Measurements from ENCODE around the gene CEP164.

The CEP164 gene

GRCh38 chr11:117366875-117367274 is 39.2 kb downstream of the CEP164 start:
- no peak for DNase-seq (ENCODE audit: low read depth)
- H3K4me3 ChIP-seq (ENCODE audit: control insufficient read depth, low read depth, low read length), result no peak overlapping the region
- TF ChIP-seq CTCF (IDR thresholded peaks at IDR 0.05; ENCODE audit: control insufficient read depth, insufficient read depth, low read depth, low read length, missing control alignments), result no peak

GRCh38 chr11:117369534-117369933 is 41.9 kb downstream of the CEP164 start:
- no peak for DNase-seq (ENCODE audit: low read depth)
- H3K4me3 ChIP-seq (ENCODE audit: control insufficient read depth, low read depth, low read length), result no peak overlapping the region
- no peak for TF ChIP-seq CTCF (IDR thresholded peaks at IDR 0.05; ENCODE audit: control insufficient read depth, insufficient read depth, low read depth, low read length, missing control alignments)

GRCh38 chr11:117371453-117371852 is 43.8 kb downstream of the CEP164 start:
- H3K4me3 ChIP-seq (ENCODE audit: control insufficient read depth, low read depth, low read length), result no peak overlapping the region
- no peak for DNase-seq (ENCODE audit: low read depth)
- TF ChIP-seq CTCF (IDR thresholded peaks at IDR 0.05; ENCODE audit: control insufficient read depth, insufficient read depth, low read depth, low read length, missing control alignments), result no peak

- H3K4me3 ChIP-seq (ENCODE audit: control insufficient read depth, low read depth, low read length), result no peak overlapping the region
- TF ChIP-seq CTCF (IDR thresholded peaks at IDR 0.05; ENCODE audit: control insufficient read depth, insufficient read depth, low read depth, low read length, missing control alignments), result no peak
- DNase-seq (ENCODE audit: low read depth), result no peak
These were observed 46.8 kb downstream of the CEP164 start for GRCh38 chr11:117374316-117375055.

GRCh38 chr11:117375960-117376359 is 48.3 kb downstream of the CEP164 start:
- H3K4me3 ChIP-seq (ENCODE audit: control insufficient read depth, low read depth, low read length), result no peak overlapping the region
- DNase-seq (ENCODE audit: low read depth), result no peak
- no peak for TF ChIP-seq CTCF (IDR thresholded peaks at IDR 0.05; ENCODE audit: control insufficient read depth, insufficient read depth, low read depth, low read length, missing control alignments)

- no peak for TF ChIP-seq CTCF (IDR thresholded peaks at IDR 0.05; ENCODE audit: control insufficient read depth, insufficient read depth, low read depth, low read length, missing control alignments)
- H3K4me3 ChIP-seq (ENCODE audit: control insufficient read depth, low read depth, low read length), result no peak overlapping the region
- DNase-seq (ENCODE audit: low read depth), result no peak
These were observed 48.9 kb downstream of the CEP164 start for GRCh38 chr11:117376517-117376916.

Measured in AG09309 (cell line).